Ectodermal cell (in vitro differentiated cells): Measurements from ENCODE around the gene NYNRIN.

Experiments used
- H3K27ac ChIP-seq: 2 replicates; pipeline ENCODE4 v1.7.0; 2013; ENCODE audit warnings: mild to moderate bottlenecking, low read depth, low read length; ENCODE audit not compliant: insufficient read depth, poor library complexity, severe bottlenecking
- H3K27me3 ChIP-seq: 2 replicates; pipeline ENCODE4 v1.7.0; 2013; ENCODE audit warnings: mild to moderate bottlenecking, low read length; ENCODE audit not compliant: insufficient read depth, control insufficient read depth, poor library complexity, severe bottlenecking
- H3K36me3 ChIP-seq: one replicate; pipeline ENCODE4 v1.7.0; 2013; ENCODE audit warnings: low read length; ENCODE audit not compliant: control insufficient read depth, insufficient read depth
- H3K4me1 ChIP-seq: one replicate; pipeline ENCODE4 v1.7.0; 2013; ENCODE audit warnings: low read length; ENCODE audit not compliant: control insufficient read depth, insufficient read depth
- H3K4me3 ChIP-seq: 2 replicates; pipeline ENCODE4 v1.7.0; 2013; ENCODE audit warnings: low read depth, low read length, control low read depth; ENCODE audit not compliant: insufficient read depth
- H3K9me3 ChIP-seq: 2 replicates; pipeline ENCODE4 v1.7.0; 2013; ENCODE audit warnings: mild to moderate bottlenecking, low read length, moderate library complexity; ENCODE audit not compliant: control insufficient read depth
- WGBS, 2 experiments: methylation state at CpG; one replicate each; pipeline ENCODE4 v1.1.7; 2013; ENCODE audit warnings: missing lambda C conversion rate in 2 of 2; 5-methylcytosine and 5-hydroxymethylcytosine counted together

Gene NYNRIN

GRCh38 chr14:24389226-24389848 is 9.5 kb upstream of the NYNRIN start:
- WGBS, 2 experiments, result 78 to 82% methylated on average over 11 of the region's 11 CpGs
- no peaks in the 10 kb centered on the region for H3K9me3 ChIP-seq
- H3K27me3 ChIP-seq, result no peaks in the 10 kb centered on the region
- no peaks in the 10 kb centered on the region for H3K4me1 ChIP-seq
- no peaks in the 10 kb centered on the region for H3K36me3 ChIP-seq
- H3K27ac ChIP-seq, result no peak overlapping the region
- no peak overlapping the region for H3K4me3 ChIP-seq

GRCh38 chr14:24390701-24391468 is 7.9 kb upstream of the NYNRIN start:
- Histone ChIP-seq H3K27ac (no peak overlapping the region), H3K36me3 (no peaks in the 10 kb centered on the region), H3K4me3 (no peak overlapping the region), H3K4me1 (no peaks in the 10 kb centered on the region), H3K9me3 (no peaks in the 10 kb centered on the region), H3K27me3 (no peaks in the 10 kb centered on the region)
- WGBS, 2 experiments, result 91 to 94% methylated on average over 5 to 6 of the region's 6 CpGs

DNA sequence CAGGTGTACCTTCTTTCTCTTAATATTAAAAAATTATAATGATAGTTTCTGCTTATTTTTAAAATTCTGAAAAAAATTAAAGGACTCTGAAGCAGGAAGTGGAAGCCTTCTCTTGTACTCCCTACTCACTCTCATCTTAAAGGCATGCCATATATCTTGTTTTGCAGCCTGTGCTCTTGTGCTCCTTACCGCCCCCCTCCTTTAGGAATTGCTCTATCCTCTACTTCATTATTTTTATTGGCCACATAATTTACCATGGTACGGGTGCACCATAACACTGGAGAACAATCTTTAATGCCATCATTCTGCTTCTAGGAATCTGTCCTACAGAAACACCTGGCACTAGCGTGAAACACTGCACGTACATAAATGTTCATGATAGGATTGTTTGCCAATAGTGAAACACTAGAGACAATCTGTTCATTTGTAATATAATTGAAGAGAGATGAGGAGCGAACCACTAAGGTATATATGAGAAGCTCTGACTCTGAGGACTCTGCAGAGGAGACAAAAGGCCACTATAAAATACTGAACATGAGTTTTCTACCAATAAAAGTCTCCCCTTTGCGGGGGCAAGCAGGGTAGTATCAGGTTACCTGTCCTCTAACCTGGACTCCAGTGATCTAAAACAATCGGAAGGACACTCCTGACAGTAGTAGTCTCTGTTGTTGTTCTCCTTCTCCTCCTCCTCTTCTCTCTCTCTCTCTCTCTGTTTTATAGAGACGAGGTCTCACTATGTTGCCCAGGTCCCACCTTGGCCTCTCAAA is 6.3 kb upstream of the NYNRIN start:
- H3K4me1 ChIP-seq, result no peaks in the 10 kb centered on the region
- no peaks in the 10 kb centered on the region for H3K27me3 ChIP-seq
- H3K27ac ChIP-seq, result no peak overlapping the region
- H3K4me3 ChIP-seq, result no peak overlapping the region
- H3K36me3 ChIP-seq, result no peaks in the 10 kb centered on the region
- H3K9me3 ChIP-seq, result no peaks in the 10 kb centered on the region
- WGBS, 2 experiments, result 77 to 82% methylated on average over 8 of the region's 8 CpGs

DNA sequence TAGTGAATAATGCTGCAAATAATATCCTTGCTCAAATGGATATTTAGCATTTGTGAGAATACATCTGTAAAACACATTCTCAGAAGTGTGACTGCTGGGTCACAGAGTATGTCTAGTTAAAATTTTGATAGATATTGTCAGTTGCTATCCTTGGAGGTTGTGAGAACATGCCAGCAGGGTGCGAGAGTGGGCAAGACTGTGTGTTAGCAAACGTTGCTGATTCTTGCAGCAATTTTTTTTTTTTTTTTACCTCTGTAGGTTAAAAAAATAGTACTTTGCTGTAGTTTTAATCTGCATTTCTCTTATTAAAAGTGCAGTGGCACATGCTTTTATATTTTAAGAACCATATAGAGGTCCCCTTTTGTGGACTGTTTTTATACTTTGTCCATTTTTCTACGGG is 4.5 kb upstream of the NYNRIN start:
- no peaks in the 10 kb centered on the region for H3K36me3 ChIP-seq
- peaks cover 5% of the 10 kb centered on the region for H3K4me1 ChIP-seq
- no peaks in the 10 kb centered on the region for H3K27me3 ChIP-seq
- no peaks in the 10 kb centered on the region for H3K9me3 ChIP-seq
- WGBS, 2 experiments, result 55 to 79% methylated on average over 2 to 3 of the region's 3 CpGs
- no peak overlapping the region for H3K4me3 ChIP-seq
- H3K27ac ChIP-seq, result no peak overlapping the region

GRCh38 chr14:24395609-24396582 is 2.9 kb upstream of the NYNRIN start:
- 77 to 82% methylated on average over 8 of the region's 8 CpGs for WGBS, 2 experiments
- no peaks in the 10 kb centered on the region for H3K36me3 ChIP-seq
- no peaks in the 10 kb centered on the region for H3K9me3 ChIP-seq
- no peak overlapping the region for H3K27ac ChIP-seq
- no peak overlapping the region for H3K4me3 ChIP-seq
- H3K27me3 ChIP-seq, result no peaks in the 10 kb centered on the region
- peaks cover 18% of the 10 kb centered on the region for H3K4me1 ChIP-seq

GRCh38 chr14:24397639-24398292 is 1.0 kb upstream of the NYNRIN start:
- H3K27ac ChIP-seq, result no peak overlapping the region
- no peaks in the 10 kb centered on the region for H3K27me3 ChIP-seq
- 67 to 80% methylated on average over 6 of the region's 6 CpGs for WGBS, 2 experiments
- H3K9me3 ChIP-seq, result no peaks in the 10 kb centered on the region
- no peaks in the 10 kb centered on the region for H3K36me3 ChIP-seq
- H3K4me1 ChIP-seq, result peaks cover 18% of the 10 kb centered on the region
- no peak overlapping the region for H3K4me3 ChIP-seq

GRCh38 chr14:24398293-24398652 is 530 bp upstream of the NYNRIN start:
- WGBS, 2 experiments, result 19 to 28% methylated on average over 4 to 5 of the region's 7 CpGs
- Histone ChIP-seq H3K27ac (no peak overlapping the region), H3K4me1 (peaks cover 19% of the 10 kb centered on the region), H3K9me3 (no peaks in the 10 kb centered on the region), H3K4me3 (no peak overlapping the region), H3K36me3 (no peaks in the 10 kb centered on the region), H3K27me3 (no peaks in the 10 kb centered on the region)

GRCh38 chr14:24399447-24399822 is 632 bp downstream of the NYNRIN start:
- no peaks in the 10 kb centered on the region for H3K27me3 ChIP-seq

DNA sequence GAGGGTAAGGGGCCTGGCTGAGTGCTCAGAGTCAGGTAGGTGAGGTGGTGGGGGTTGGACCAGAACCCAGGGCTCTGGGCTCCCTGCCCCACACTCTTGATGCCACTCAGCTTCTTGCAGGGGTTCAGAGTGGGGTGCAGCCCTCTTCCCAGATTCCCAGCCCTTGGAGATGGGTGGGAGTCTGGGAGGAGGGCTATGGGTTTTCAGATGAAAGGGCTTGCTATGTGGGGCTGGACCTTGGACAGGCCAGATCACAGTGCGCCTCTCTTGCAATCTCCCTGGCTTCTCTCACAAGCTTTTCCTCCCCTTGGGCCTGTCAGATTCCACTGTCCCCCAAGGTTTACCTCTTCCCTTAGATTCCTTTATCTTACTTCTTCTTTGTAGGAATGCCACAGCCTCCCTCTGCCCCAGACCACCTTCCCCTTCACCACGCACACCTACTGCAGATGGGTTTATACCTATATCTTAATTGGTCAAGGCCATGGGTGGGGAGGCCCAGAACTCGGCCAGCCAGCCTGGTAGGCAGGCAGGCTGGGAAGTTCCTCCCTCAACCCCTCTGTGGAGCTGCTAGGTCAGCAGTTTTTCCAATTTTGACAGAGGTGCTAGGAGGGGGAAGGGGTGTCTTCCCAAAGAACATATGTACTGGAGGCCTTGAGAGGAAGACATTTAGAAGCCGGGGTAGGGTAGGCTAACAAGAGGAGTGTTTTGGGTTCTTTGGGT is 1.4 kb downstream of the NYNRIN start:
- no peaks in the 10 kb centered on the region for H3K27me3 ChIP-seq
- 91 to 94% methylated on average over 4 of the region's 4 CpGs for WGBS, 2 experiments
- peak overlapping the region; percentile 65 for H3K4me3 ChIP-seq
- H3K27ac ChIP-seq, result no peak overlapping the region
- H3K4me1 ChIP-seq, result peaks cover 29% of the 10 kb centered on the region
- H3K36me3 ChIP-seq, result no peaks in the 10 kb centered on the region
- no peaks in the 10 kb centered on the region for H3K9me3 ChIP-seq

More at GRCh38 chr14:24399447-24399822, 632 bp downstream of the NYNRIN start:
- whole genome bisulfite sequencing, 2 experiments, result 12 to 13% methylated on average over 8 of the region's 8 CpGs
- Histone ChIP-seq H3K36me3 (no peaks in the 10 kb centered on the region), H3K27ac (no peak overlapping the region), H3K4me3 (peak overlapping the region; percentile 65), H3K4me1 (peaks cover 28% of the 10 kb centered on the region), H3K9me3 (no peaks in the 10 kb centered on the region)
